OCI-LY7 (cell line): ENCODE data around the gene ARAP1. TPM values are rescaled to one million over a fixed set of nuclear protein-coding genes. Genes with fewer than 3 reads are reported as not detected.

Experiments used
- BruUV-seq: library from RNA; stranded (reverse); fragments of 400-500 nt; replicated peaks from 2 replicates; lab custom pipeline; 2021; lab: Mats Ljungman, UMichigan
- CTCF ChIA-PET: fragments of 300-600 bp; sonication (Branson Sonifier 250); formaldehyde crosslinking; loops from one replicate; lab custom pipeline; 2022; ENCODE audit warnings: antibody characterized with exemption; ENCODE audit not compliant: unreplicated experiment; lab: Charles Lee
- POLR2A ChIA-PET: fragments of 300-600 bp; sonication (Branson Sonifier 250); formaldehyde crosslinking; loops from one replicate; lab custom pipeline; 2022; ENCODE audit warnings: antibody characterized with exemption; lab: Charles Lee
- DNase-seq: peaks from one replicate; pipeline ENCODE4 v3.0.0-alpha.2; 2015; ENCODE audit warnings: low spot score
- H2AFZ ChIP-seq: fragments of 200-600 bp; sonication (generic), shearing (Covaris generic); 2 replicates; pipeline ENCODE4 v1.6.1; 2014; ENCODE audit warnings: mild to moderate bottlenecking, antibody characterized with exemption, low read length, moderate library complexity
- H3K27ac ChIP-seq: fragments of 200-600 bp; sonication (generic); 2 replicates; pipeline ENCODE4 v1.5.1; 2014; ENCODE audit warnings: mixed run types, low read depth, mild to moderate bottlenecking, moderate library complexity, low read length, inconsistent platforms; ENCODE audit not compliant: poor library complexity, severe bottlenecking
- H3K36me3 ChIP-seq: fragments of 200-600 bp; sonication (generic); 2 replicates; pipeline ENCODE4 v1.6.1; 2014; ENCODE audit warnings: mild to moderate bottlenecking, antibody characterized with exemption, low read length, moderate library complexity, mixed read lengths; ENCODE audit not compliant: insufficient read depth
- H3K4me1 ChIP-seq: fragments of 200-600 bp; sonication (generic); 2 replicates; pipeline ENCODE4 v1.5.1; 2014; ENCODE audit warnings: mild to moderate bottlenecking, low read length; ENCODE audit not compliant: insufficient read depth, poor library complexity, severe bottlenecking
- H3K4me2 ChIP-seq: fragments of 200-600 bp; sonication (generic); 2 replicates; pipeline ENCODE4 v1.6.1; 2014; ENCODE audit warnings: mild to moderate bottlenecking, low read length
- H3K4me3 ChIP-seq: fragments of 200-600 bp; sonication (generic); 2 replicates; pipeline ENCODE4 v1.5.1; 2014; ENCODE audit warnings: mild to moderate bottlenecking, low read depth, low read length; ENCODE audit not compliant: poor library complexity, severe bottlenecking
- H3K79me2 ChIP-seq: fragments of 200-600 bp; sonication (generic); 2 replicates; pipeline ENCODE4 v1.6.1; 2016; ENCODE audit warnings: low read depth, mild to moderate bottlenecking, low read length, moderate library complexity, mixed read lengths; ENCODE audit not compliant: insufficient read depth
- H3K9me2 ChIP-seq: fragments of 200-600 bp; sonication (generic); 2 replicates; pipeline ENCODE4 v1.6.1; 2016; ENCODE audit warnings: mild to moderate bottlenecking, low read length, mixed read lengths; ENCODE audit not compliant: insufficient read depth
- H3K9me3 ChIP-seq: fragments of 200-600 bp; sonication (generic); 2 replicates; pipeline ENCODE4 v1.6.1; 2014; ENCODE audit warnings: mild to moderate bottlenecking, mixed run types, low read length, mixed read lengths
- H4K20me1 ChIP-seq: fragments of 200-600 bp; sonication (generic); 2 replicates; pipeline ENCODE4 v1.6.1; 2014; ENCODE audit warnings: mild to moderate bottlenecking, antibody characterized with exemption, low read length, moderate library complexity, mixed read lengths; ENCODE audit not compliant: insufficient read depth
- EZH2phosphoT487 ChIP-seq: fragments of 200-600 bp; sonication (generic); IDR thresholded peaks from 2 replicates; pipeline ENCODE4 v1.6.1; 2018; ENCODE audit warnings: low read depth, borderline replicate concordance, mild to moderate bottlenecking, mixed run types, antibody characterized with exemption, low read length, moderate library complexity, mixed read lengths
- intact Hi-C: fragments of 100-400 bp; cut with micrococcal nuclease; formaldehyde crosslinking; loops from one replicate; pipeline ENCODE4 v1.10.0; 2022; ENCODE audit not compliant: unreplicated experiment
- total RNA-seq, 2 experiments: library from RNA; depleted of rRNA in 1 of 2; stranded (reverse); fragments of >200 nt in 1 of 2; shearing (Covaris generic) in 1 of 2; gene quantifications; 2 replicates each; pipeline ENCODE4 v1.2.3, GENCODE V29; 2014 to 2022
- TF ChIP-seq, protein P1 (sequence below): fragments of 200-600 bp; sonication (generic); conservative IDR thresholded peaks from 2 replicates; pipeline ENCODE4 v1.5.1; 2014; ENCODE audit warnings: mild to moderate bottlenecking, antibody characterized with exemption, low read length, moderate library complexity, mixed read lengths

The ARAP1 gene
- total RNA-seq, 2 experiments from 2014 or later = 65.6 to 106 TPM

- H3K4me3 ChIP-seq = no peak overlapping the region
- POLR2A ChIA-PET = no interaction called here
- no peaks in the 10 kb centered on the region for H4K20me1 ChIP-seq
- no peaks in the 10 kb centered on the region for H3K9me2 ChIP-seq
- TF ChIP-seq, protein P1, sequence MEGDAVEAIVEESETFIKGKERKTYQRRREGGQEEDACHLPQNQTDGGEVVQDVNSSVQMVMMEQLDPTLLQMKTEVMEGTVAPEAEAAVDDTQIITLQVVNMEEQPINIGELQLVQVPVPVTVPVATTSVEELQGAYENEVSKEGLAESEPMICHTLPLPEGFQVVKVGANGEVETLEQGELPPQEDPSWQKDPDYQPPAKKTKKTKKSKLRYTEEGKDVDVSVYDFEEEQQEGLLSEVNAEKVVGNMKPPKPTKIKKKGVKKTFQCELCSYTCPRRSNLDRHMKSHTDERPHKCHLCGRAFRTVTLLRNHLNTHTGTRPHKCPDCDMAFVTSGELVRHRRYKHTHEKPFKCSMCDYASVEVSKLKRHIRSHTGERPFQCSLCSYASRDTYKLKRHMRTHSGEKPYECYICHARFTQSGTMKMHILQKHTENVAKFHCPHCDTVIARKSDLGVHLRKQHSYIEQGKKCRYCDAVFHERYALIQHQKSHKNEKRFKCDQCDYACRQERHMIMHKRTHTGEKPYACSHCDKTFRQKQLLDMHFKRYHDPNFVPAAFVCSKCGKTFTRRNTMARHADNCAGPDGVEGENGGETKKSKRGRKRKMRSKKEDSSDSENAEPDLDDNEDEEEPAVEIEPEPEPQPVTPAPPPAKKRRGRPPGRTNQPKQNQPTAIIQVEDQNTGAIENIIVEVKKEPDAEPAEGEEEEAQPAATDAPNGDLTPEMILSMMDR = no peak
- no peak for TF ChIP-seq EZH2phosphoT487
- intact Hi-C loops = no loop called here
- no peaks in the 10 kb centered on the region for H3K79me2 ChIP-seq
- BruUV-seq = no TSS peak
- H3K9me3 ChIP-seq = no peaks in the 10 kb centered on the region
- H3K27ac ChIP-seq = no peak overlapping the region
- no peak overlapping the region for H3K4me2 ChIP-seq
- DNase-seq = no peak
- H2AFZ ChIP-seq = no peak overlapping the region
- peaks cover 65% of the 10 kb centered on the region for H3K36me3 ChIP-seq
- CTCF ChIA-PET = interaction anchor here (0.5 kb wide), 1 partner anchor 56 kb away, joined by 3 read pairs; no protein-coding TSS in a partner anchor
- H3K4me1 ChIP-seq = no peaks in the 10 kb centered on the region
These were observed 58.8 kb downstream of the ARAP1 start for GRCh38 chr11:72693271-72693968.

DNA sequence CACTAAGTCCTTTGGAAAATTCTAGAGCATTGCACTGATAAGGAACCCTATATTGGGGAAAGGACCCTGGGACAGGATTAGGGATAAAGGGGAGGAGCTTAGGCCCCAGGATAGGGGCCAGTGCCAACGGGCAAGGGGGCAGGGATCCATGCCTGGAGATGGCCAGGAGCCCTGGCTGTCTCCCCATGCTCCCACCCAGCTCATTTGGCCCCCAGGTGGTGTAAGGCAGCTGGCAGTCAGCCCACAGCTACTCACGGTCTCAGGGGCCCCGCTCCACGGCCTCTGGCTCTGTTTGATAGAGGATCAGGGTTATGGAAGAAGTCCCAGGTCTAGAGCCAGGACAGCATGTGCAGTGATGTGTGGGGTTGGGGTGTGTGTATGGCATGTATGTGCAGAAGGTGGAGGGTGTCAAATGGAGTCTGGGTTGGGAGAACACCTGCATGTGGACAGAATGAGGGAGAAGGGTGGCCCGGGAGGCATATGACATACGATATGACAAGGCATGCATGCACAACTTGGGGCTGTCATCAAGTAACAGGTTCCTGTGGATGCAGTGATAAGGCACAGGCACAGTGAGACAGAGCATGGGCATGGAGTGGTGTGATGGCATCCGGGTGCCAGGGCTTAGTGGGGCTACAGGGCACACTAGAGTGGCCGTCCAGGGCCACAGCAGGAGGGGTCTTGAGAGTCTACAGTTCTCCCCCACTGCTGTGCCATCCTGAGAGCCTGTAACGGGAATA lies 59.5 kb downstream of the ARAP1 start:
- Histone ChIP-seq H3K4me3 (no peak overlapping the region), H3K4me2 (no peak overlapping the region), H3K27ac (no peak overlapping the region), H3K9me2 (no peaks in the 10 kb centered on the region), H3K79me2 (no peaks in the 10 kb centered on the region), H3K4me1 (no peaks in the 10 kb centered on the region), H3K9me3 (no peaks in the 10 kb centered on the region), H3K36me3 (peaks cover 65% of the 10 kb centered on the region), H4K20me1 (no peaks in the 10 kb centered on the region), H2AFZ (no peak overlapping the region)
- ChIA-PET CTCF (no interaction called here), POLR2A (interaction anchor here (0.5 kb wide), 1 partner anchor 245 kb away, joined by 4 read pairs; no protein-coding TSS in a partner anchor)
- no peak for DNase-seq
- TF ChIP-seq EZH2phosphoT487 = no peak
- TF ChIP-seq, protein P1 = no peak
- no TSS peak for BruUV-seq
- intact Hi-C loops = no loop called here
